Stimulated activated CD8-positive, alpha-beta memory T cell treated with anti-CD3 and anti-CD28 coated beads, Interleukin-15, amount 100 ng/mL, for 48 hours (primary cell): ENCODE data around the gene PRMT5.
A peak's percentile ranks its signal among the peaks of the same experiment; 100 is the strongest.
"Not testable (repeated sequence)": the region's sequence is repeated elsewhere in the genome, so short reads cannot be mapped to it uniquely, and the experiment has no call there.

ENCODE experiments used
- DNase-seq, 2 donors: peaks; one replicate each; pipeline ENCODE4 v3.0.0-alpha.2; 2020; ENCODE audit warnings: low read depth in 2 of 2

Gene PRMT5

GRCh38 chr14:22932146-22932545 is 3.0 kb upstream of the PRMT5 start:
- DNase-seq, result no peak

GRCh38 chr14:22929961-22930364 is 787 bp upstream of the PRMT5 start:
- no peak for DNase-seq

DNA sequence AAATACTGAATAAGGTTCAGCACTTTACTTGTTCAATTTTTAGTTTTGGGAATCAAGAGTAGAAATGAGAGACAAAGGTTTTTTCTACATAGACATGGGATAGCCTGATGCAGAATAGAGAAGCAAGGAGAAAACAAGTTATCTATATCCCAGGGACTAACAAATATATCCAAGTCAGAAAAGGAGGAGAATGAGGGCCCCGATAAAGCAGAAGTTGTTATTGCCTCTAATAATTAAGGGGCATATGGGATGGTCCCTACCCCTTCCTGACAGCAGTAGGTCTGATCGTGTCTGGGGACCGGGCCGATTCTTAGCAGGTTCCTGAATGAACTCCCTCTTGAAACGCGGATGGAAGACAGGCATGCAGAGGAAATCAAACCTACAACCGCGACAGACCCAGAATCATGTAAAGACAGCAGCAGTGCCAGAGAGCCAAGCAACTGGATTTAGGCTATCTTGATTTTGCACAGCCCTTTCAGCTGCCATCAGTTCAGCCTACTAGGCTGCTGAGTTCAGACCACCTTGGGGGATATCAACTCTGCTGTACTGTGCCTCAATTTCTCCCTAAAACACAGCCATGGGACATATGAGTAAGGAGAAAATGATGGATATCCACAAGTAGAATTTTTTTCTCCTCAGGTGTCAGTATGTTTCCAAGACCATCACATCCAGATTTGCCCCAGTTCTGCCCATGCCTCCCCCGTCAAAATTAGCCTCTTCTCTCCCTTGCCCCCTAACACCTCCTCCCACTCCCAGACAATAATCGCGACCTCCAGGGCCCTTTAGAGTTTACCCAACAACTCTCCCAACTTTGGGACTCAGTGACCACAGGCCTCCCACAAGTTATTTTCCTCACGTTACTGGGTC is 706 bp downstream of the PRMT5 start:
- DNase-seq, result no peak

- DNase-seq, result no peak
These were observed 2.9 kb downstream of the PRMT5 start for GRCh38 chr14:22926316-22926715.

DNA sequence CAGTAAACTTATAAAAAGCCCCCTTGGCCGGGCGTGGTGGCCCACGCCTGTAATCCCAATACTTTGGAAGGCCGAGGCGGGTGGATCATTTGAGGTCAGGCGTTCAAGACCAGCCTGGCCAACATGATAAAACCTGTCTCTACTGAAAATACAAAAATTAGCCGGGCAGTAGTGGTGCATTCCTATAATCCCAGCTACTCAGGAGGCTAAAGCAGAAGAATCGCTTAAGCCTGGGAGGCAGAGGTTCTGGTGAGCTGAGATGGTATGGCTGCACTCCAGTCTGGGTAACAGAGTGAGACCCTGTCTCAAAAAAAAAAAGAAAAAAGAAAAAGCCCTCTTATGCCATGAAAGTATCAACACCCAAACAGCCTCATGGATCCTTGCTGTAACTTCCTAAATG is 3.7 kb downstream of the PRMT5 start:
- no peak for DNase-seq

- DNase-seq, result no peak
These were observed 5.4 kb downstream of the PRMT5 start for GRCh38 chr14:22923746-22924145.

DNA sequence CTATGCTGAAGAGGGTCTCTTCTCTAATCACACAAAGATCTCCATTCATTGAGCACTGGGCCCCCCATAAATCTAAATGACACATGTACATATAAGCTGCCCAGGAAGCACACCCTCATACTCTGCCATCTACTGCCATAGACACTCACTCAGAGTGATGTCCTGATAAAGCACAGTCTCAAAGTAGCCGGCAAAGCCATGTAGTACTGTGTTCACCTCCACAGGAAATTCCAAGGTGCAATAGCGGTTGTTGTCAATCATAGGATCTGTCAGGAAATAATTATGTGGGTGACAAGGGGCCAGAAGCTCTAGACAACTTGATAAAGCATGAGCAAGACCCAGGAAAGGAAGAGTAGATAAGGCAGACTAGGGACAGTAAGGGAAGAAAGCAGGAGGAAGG is 6.9 kb downstream of the PRMT5 start:
- no peak for DNase-seq

DNA sequence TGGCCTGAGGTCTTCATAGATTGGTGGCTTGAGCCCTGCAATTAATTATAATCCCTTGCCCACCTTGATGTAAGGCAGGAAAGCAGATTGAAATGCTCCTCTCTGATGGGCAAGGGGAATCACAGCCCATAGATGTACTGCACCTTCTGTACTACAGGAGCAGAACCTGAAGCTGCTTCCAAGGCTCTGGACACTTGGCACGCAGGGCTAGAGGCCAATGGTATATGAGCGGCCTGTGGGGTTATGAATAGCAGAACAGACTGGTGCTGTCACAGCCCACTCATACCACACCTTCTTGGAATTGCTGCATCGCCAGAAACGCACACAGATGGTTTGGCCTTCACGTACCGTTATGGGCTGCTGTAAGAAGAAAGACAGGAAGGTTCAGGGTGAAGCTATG is 8.5 kb downstream of the PRMT5 start:
- DNase-seq, result no peak

- no peak for DNase-seq
These were observed 9.6 kb downstream of the PRMT5 start for GRCh38 chr14:22919601-22919921.

GRCh38 chr14:22918804-22919600 is 10.2 kb downstream of the PRMT5 start, which contains the start of gene RBM23:
TSS of gene RBM23 (minus strand) at chr14:22919149.
- peak; percentile 96 to 98 for DNase-seq

- no peak for DNase-seq
These were observed 13.2 kb downstream of the PRMT5 start for GRCh38 chr14:22915886-22916521.

DNA sequence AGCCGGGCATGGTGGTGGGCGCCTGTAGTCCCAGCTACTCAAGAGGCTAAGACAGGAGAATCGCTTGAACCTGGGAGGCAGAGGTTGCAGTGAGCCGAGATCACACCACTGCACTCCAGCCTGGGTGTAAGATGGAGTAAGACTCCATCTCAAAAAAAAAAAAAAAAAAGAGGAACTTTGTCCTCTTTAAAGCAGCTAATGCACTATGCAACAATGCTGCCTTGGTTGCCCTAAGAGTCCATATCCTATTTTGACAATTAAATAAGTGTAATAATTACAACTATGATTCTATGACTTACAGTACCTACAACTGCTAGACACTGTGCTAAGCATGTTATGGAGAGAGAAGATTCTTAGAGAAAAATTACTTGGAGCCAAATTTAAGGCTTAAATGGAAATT is 14.3 kb downstream of the PRMT5 start:
- DNase-seq, result not testable (repeated sequence)

DNA sequence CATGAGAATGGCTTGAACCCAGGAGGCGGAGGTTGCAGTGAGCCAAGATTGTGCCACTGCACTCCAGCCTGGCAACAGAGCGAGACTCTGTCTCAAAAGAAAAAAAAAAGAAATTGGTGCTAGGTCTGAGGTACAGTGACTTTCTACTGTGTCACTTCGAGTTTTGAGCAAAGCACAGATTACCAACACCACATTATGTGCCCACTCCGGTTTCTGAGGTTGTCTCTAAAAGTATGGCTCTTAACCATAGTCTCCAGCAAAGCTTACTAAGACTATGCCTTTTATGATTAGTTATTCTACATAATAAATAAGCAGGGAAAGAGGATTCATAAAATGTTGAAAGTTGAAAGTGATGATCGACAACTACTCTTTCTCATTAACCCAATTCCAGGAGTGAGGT is 18.3 kb downstream of the PRMT5 start:
- DNase-seq, result no peak

- no peak for DNase-seq
These were observed 20.6 kb downstream of the PRMT5 start for GRCh38 chr14:22908601-22909000.

DNA sequence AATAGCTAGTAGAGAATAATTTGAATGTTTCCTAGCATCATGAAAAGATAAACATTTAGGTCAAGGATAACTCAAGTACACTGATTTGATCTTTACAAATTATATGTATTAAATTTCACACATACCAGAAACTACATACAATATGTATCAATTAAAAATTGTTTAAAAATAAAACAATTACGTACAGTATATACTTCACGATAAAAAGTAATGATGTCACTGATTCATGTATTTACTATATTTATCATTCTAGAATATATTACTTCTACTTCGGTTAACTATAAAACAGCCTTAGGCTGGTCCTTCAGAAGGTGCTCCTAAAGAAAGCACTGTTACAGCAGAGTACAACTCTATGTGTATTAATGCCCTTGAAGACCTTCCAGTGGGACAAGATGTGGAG is 21.7 kb downstream of the PRMT5 start:
- no peak for DNase-seq

DNA sequence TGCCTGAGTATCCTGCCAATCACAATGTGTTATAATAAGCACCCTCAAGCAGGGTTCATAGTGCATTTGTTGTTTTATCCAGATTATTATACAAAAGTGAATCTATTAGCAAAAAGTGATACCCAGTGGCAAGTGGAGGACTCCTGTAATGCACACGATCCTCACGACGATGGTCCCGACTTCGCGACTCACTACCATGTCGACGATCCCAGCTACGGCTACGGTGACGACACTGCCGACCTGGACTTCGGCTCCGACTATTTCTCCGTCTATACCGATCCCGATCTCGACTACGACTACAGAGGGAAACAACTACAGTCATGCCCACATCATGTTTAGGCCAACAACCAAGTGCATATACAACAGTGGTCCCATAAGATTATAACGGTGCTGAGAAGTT is 23.1 kb downstream of the PRMT5 start:
- no peak for DNase-seq

GRCh38 chr14:22905627-22906026 is 23.5 kb downstream of the PRMT5 start:
- DNase-seq, result no peak

GRCh38 chr14:22903742-22904087 is 25.5 kb downstream of the PRMT5 start:
- DNase-seq, result no peak

- DNase-seq, result no peak
These were observed 27.4 kb downstream of the PRMT5 start for GRCh38 chr14:22901799-22902198.

GRCh38 chr14:22900081-22900799 is 28.9 kb downstream of the PRMT5 start:
- DNase-seq, result no peak

- no peak for DNase-seq
These were observed 30.7 kb downstream of the PRMT5 start for GRCh38 chr14:22898302-22899090.
